ENCODE data around the gene ZSWIM3. TPM values are rescaled to one million over a fixed set of nuclear protein-coding genes. Genes with fewer than 3 reads are reported as not detected.

ZSWIM3 gene
- total and polyA plus RNA-seq, 4 donors: 0.56 to 4.2 (median 2.3) TPM

DNA sequence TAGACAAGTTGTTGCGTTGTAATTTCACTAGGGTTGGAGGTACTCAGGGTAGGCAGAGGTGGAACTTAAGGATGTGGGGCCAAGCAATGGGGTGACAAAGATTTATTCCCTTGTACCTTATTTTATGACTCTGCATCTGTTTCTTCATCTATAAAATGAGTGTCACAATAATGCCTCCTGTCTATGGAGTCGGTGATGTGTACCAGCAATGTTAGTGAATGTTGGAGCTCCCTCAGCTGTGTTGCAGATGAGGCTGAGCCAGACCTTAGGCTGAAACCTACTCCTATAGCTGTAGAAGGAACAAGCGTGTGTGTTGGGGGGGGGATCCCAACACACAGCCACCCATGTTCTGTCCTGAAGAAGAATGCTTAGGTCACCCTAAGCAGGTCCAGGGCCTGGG lies 40.5 kb upstream of the ZSWIM3 start:
- Histone ChIP-seq H3K27ac (ENCODE audit: low read depth in 1 of 2, low read length in 2 of 2) (no peak overlapping the region), H3K9ac (ENCODE audit: low read depth in 1 of 2, low read length in 2 of 2) (no peak overlapping the region), H3K4me3 (ENCODE audit: low read depth in 1 of 3, low read length in 3 of 3) (no peak overlapping the region), H3K27me3 (ENCODE audit: control insufficient read depth in 4 of 4, insufficient read depth in 4 of 4, low read length in 3 of 4) (peaks cover 0 to 2% (median 0%) of the 10 kb centered on the region in 4 donors), H3K9me3 (ENCODE audit: control insufficient read depth in 4 of 4, low read length in 3 of 4) (no peaks in the 10 kb centered on the region), H3K4me1 (ENCODE audit: control insufficient read depth in 4 of 4, insufficient read depth in 4 of 4, low read length in 3 of 4) (peaks cover 0 to 12% (median 6%) of the 10 kb centered on the region in 4 donors), H3K36me3 (ENCODE audit: control insufficient read depth in 4 of 4, insufficient read depth in 3 of 4, low read depth in 1 of 4, low read length in 3 of 4) (no peaks in the 10 kb centered on the region)
- DNase-seq (ENCODE audit: low spot score): no peak
- WGBS: 97% methylated on average over 3 of the region's 3 CpGs
- TF ChIP-seq FOXA1 (IDR thresholded peaks at IDR 0.05): no peak
- no peak for TF ChIP-seq YY1 (IDR thresholded peaks at IDR 0.05)
- TF ChIP-seq TAF1 (conservative IDR thresholded peaks at IDR 0.05): no peak
- no peak for TF ChIP-seq GABPA (IDR thresholded peaks at IDR 0.05 in 1 of 2, conservative IDR thresholded peaks at IDR 0.05 in 1 of 2)
- no peak for TF ChIP-seq SP1 (IDR thresholded peaks at IDR 0.05)
- no peak for TF ChIP-seq HNF4G (IDR thresholded peaks at IDR 0.05)
- TF ChIP-seq NR2F2 (IDR thresholded peaks at IDR 0.05): no peak
- TF ChIP-seq, protein P1, sequence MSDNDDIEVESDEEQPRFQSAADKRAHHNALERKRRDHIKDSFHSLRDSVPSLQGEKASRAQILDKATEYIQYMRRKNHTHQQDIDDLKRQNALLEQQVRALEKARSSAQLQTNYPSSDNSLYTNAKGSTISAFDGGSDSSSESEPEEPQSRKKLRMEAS (IDR thresholded peaks at IDR 0.05): no peak
- TF ChIP-seq, protein P2, sequence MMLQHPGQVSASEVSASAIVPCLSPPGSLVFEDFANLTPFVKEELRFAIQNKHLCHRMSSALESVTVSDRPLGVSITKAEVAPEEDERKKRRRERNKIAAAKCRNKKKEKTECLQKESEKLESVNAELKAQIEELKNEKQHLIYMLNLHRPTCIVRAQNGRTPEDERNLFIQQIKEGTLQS (IDR thresholded peaks at IDR 0.05): no peak
- TF ChIP-seq EGR1 (IDR thresholded peaks at IDR 0.05; ENCODE audit: low read depth in 2 of 2): no peak
- TF ChIP-seq, protein P3, sequence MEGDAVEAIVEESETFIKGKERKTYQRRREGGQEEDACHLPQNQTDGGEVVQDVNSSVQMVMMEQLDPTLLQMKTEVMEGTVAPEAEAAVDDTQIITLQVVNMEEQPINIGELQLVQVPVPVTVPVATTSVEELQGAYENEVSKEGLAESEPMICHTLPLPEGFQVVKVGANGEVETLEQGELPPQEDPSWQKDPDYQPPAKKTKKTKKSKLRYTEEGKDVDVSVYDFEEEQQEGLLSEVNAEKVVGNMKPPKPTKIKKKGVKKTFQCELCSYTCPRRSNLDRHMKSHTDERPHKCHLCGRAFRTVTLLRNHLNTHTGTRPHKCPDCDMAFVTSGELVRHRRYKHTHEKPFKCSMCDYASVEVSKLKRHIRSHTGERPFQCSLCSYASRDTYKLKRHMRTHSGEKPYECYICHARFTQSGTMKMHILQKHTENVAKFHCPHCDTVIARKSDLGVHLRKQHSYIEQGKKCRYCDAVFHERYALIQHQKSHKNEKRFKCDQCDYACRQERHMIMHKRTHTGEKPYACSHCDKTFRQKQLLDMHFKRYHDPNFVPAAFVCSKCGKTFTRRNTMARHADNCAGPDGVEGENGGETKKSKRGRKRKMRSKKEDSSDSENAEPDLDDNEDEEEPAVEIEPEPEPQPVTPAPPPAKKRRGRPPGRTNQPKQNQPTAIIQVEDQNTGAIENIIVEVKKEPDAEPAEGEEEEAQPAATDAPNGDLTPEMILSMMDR (IDR thresholded peaks at IDR 0.05; ENCODE audit: low read depth, low read length, missing input control): no peak
- no peak for TF ChIP-seq JUND (IDR thresholded peaks at IDR 0.05)
- no peak for TF ChIP-seq HNF4A (conservative IDR thresholded peaks at IDR 0.05)
- TF ChIP-seq RXRA (IDR thresholded peaks at IDR 0.05): no peak
- TF ChIP-seq RAD21 (IDR thresholded peaks at IDR 0.05): no peak
- TF ChIP-seq, protein P4, sequence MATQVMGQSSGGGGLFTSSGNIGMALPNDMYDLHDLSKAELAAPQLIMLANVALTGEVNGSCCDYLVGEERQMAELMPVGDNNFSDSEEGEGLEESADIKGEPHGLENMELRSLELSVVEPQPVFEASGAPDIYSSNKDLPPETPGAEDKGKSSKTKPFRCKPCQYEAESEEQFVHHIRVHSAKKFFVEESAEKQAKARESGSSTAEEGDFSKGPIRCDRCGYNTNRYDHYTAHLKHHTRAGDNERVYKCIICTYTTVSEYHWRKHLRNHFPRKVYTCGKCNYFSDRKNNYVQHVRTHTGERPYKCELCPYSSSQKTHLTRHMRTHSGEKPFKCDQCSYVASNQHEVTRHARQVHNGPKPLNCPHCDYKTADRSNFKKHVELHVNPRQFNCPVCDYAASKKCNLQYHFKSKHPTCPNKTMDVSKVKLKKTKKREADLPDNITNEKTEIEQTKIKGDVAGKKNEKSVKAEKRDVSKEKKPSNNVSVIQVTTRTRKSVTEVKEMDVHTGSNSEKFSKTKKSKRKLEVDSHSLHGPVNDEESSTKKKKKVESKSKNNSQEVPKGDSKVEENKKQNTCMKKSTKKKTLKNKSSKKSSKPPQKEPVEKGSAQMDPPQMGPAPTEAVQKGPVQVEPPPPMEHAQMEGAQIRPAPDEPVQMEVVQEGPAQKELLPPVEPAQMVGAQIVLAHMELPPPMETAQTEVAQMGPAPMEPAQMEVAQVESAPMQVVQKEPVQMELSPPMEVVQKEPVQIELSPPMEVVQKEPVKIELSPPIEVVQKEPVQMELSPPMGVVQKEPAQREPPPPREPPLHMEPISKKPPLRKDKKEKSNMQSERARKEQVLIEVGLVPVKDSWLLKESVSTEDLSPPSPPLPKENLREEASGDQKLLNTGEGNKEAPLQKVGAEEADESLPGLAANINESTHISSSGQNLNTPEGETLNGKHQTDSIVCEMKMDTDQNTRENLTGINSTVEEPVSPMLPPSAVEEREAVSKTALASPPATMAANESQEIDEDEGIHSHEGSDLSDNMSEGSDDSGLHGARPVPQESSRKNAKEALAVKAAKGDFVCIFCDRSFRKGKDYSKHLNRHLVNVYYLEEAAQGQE (IDR thresholded peaks at IDR 0.05): no peak
- TF ChIP-seq, protein P5, sequence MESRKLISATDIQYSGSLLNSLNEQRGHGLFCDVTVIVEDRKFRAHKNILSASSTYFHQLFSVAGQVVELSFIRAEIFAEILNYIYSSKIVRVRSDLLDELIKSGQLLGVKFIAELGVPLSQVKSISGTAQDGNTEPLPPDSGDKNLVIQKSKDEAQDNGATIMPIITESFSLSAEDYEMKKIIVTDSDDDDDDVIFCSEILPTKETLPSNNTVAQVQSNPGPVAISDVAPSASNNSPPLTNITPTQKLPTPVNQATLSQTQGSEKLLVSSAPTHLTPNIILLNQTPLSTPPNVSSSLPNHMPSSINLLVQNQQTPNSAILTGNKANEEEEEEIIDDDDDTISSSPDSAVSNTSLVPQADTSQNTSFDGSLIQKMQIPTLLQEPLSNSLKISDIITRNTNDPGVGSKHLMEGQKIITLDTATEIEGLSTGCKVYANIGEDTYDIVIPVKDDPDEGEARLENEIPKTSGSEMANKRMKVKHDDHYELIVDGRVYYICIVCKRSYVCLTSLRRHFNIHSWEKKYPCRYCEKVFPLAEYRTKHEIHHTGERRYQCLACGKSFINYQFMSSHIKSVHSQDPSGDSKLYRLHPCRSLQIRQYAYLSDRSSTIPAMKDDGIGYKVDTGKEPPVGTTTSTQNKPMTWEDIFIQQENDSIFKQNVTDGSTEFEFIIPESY (IDR thresholded peaks at IDR 0.05): no peak
- no peak for TF ChIP-seq FOXA2 (IDR thresholded peaks at IDR 0.05)

Data from liver (tissue), 9 donors.